Panc1 (cell line): ENCODE data around the gene TGFBR1.

Source experiments
- CTCF ChIP-seq: fragments of 450-650 bp; IDR thresholded peaks from 2 replicates; pipeline ENCODE4 v1.5.1; 2017; ENCODE audit warnings: mild to moderate bottlenecking
- POLR2AphosphoS5 ChIP-seq: IDR thresholded peaks from 2 replicates; pipeline ENCODE4 v1.6.1; 2012; ENCODE audit warnings: mild to moderate bottlenecking, low read depth, low read length, moderate library complexity
- SIN3A ChIP-seq: IDR thresholded peaks from 2 replicates; pipeline ENCODE4 v1.6.1; 2012; ENCODE audit warnings: low read depth, mild to moderate bottlenecking, low read length, moderate library complexity, borderline replicate concordance; ENCODE audit not compliant: insufficient read depth
- TCF7L2 ChIP-seq: IDR thresholded peaks from 2 replicates; pipeline ENCODE4 v1.6.1; 2011; ENCODE audit warnings: mild to moderate bottlenecking, low read depth, low read length, inconsistent platforms
- TF ChIP-seq, protein P1 (sequence below), 2 experiments: IDR thresholded peaks; 2 replicates each; pipeline ENCODE4 v1.6.1; 2011 to 2012; ENCODE audit warnings: low read depth in 2 of 2, control low read depth in 1 of 2, low read length in 1 of 2, mild to moderate bottlenecking in 1 of 2, moderate library complexity in 1 of 2; ENCODE audit not compliant: insufficient read depth in 1 of 2

DNA sequence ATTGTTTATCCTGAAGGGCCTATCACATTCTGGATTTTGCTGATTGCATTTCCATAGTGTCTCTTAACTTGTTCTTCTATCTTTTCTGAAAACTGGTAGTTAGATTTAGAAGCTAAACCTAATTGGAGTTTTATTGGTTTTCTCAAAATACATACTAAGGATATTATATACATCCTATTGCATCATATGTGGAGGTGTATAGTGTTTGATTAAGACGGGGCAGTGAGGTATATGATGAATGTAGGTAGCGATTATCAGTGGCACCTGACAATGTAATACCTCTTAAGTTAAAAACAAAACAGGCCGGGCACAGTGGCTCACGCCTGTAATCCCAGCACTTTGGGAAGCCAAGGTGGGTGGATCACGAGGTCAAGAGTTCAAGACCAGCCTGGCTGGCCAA, 35.0 kb downstream of the TGFBR1 start:
- TF ChIP-seq CTCF = no peak
- TF ChIP-seq POLR2AphosphoS5 = no peak
- TF ChIP-seq, protein P1, sequence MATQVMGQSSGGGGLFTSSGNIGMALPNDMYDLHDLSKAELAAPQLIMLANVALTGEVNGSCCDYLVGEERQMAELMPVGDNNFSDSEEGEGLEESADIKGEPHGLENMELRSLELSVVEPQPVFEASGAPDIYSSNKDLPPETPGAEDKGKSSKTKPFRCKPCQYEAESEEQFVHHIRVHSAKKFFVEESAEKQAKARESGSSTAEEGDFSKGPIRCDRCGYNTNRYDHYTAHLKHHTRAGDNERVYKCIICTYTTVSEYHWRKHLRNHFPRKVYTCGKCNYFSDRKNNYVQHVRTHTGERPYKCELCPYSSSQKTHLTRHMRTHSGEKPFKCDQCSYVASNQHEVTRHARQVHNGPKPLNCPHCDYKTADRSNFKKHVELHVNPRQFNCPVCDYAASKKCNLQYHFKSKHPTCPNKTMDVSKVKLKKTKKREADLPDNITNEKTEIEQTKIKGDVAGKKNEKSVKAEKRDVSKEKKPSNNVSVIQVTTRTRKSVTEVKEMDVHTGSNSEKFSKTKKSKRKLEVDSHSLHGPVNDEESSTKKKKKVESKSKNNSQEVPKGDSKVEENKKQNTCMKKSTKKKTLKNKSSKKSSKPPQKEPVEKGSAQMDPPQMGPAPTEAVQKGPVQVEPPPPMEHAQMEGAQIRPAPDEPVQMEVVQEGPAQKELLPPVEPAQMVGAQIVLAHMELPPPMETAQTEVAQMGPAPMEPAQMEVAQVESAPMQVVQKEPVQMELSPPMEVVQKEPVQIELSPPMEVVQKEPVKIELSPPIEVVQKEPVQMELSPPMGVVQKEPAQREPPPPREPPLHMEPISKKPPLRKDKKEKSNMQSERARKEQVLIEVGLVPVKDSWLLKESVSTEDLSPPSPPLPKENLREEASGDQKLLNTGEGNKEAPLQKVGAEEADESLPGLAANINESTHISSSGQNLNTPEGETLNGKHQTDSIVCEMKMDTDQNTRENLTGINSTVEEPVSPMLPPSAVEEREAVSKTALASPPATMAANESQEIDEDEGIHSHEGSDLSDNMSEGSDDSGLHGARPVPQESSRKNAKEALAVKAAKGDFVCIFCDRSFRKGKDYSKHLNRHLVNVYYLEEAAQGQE (IDR thresholded peaks at IDR 0.05; ENCODE audit: insufficient read depth in 1 of 2, low read depth in 2 of 2, low read length in 1 of 2) = no peak
- no peak for TF ChIP-seq SIN3A
- TF ChIP-seq TCF7L2 = no peak
